ENCODE data around the gene RNF26. TPM values are rescaled to one million over a fixed set of nuclear protein-coding genes. Genes with fewer than 3 reads are reported as not detected.

Gene RNF26
- total and polyA plus RNA-seq, 9 donors, result 7.0 to 25.8 (median 19.7) TPM

- intact Hi-C loops (cut with DNase I), result no loop called here
- Histone ChIP-seq H3K4me3 (no peak overlapping the region), H3K27ac (no peak overlapping the region), H3K36me3 (no peaks in the 10 kb centered on the region), H3K9me3 (no peaks in the 10 kb centered on the region), H3K4me1 (ENCODE audit: insufficient read depth) (peaks cover 7% of the 10 kb centered on the region), H3K27me3 (no peaks in the 10 kb centered on the region)
- DNase-seq, result no peak
- TF ChIP-seq EP300 (IDR thresholded peaks at IDR 0.05) (no peak), POLR2A (IDR thresholded peaks at IDR 0.05) (no peak), CTCF (IDR thresholded peaks at IDR 0.05) (no peak)
- 48 to 61% (median 52%) methylated on average over 4 of the region's 4 CpGs for WGBS, 3 donors
Observed at GRCh38 chr11:119324189-119324588, 10.1 kb upstream of the RNF26 start.

GRCh38 chr11:119329320-119329719 lies 5.0 kb upstream of the RNF26 start:
- intact Hi-C loops (cut with DNase I), result no loop called here
- TF ChIP-seq POLR2A (IDR thresholded peaks at IDR 0.05) (no peak), CTCF (IDR thresholded peaks at IDR 0.05) (no peak), EP300 (IDR thresholded peaks at IDR 0.05) (no peak)

GRCh38 chr11:119330237-119330636 lies 4.1 kb upstream of the RNF26 start:
- no peak overlapping the region for H3K27ac ChIP-seq
- no peak overlapping the region for H3K4me3 ChIP-seq
- intact Hi-C loops (cut with DNase I), result loop anchor here in 1 of 4 donors (10.0 kb wide), 1 partner anchor 235 kb away; a partner anchor contains a TSS
- H3K4me1 ChIP-seq (ENCODE audit: insufficient read depth), result peaks cover 3% of the 10 kb centered on the region
- WGBS, 3 donors, result 56 to 71% (median 58%) methylated on average over 1 of the region's 1 CpG
- TF ChIP-seq EP300 (IDR thresholded peaks at IDR 0.05), result no peak
- no peak for DNase-seq
- H3K9me3 ChIP-seq, result no peaks in the 10 kb centered on the region
- no peaks in the 10 kb centered on the region for H3K27me3 ChIP-seq
- no peaks in the 10 kb centered on the region for H3K36me3 ChIP-seq

More at GRCh38 chr11:119329320-119329719, 5.0 kb upstream of the RNF26 start:
- Histone ChIP-seq H3K36me3 (no peaks in the 10 kb centered on the region), H3K27me3 (no peaks in the 10 kb centered on the region), H3K27ac (no peak overlapping the region), H3K9me3 (no peaks in the 10 kb centered on the region), H3K4me3 (no peak overlapping the region), H3K4me1 (ENCODE audit: insufficient read depth) (no peaks in the 10 kb centered on the region)
- 43 to 52% (median 51%) methylated on average over 2 of the region's 2 CpGs for WGBS, 3 donors
- no peak for DNase-seq

GRCh38 chr11:119332111-119332765 lies 2.1 kb upstream of the RNF26 start:
- TF ChIP-seq POLR2A (IDR thresholded peaks at IDR 0.05) (no peak), CTCF (IDR thresholded peaks at IDR 0.05) (no peak), EP300 (IDR thresholded peaks at IDR 0.05) (no peak)
- Histone ChIP-seq H3K27me3 (no peaks in the 10 kb centered on the region), H3K4me1 (ENCODE audit: insufficient read depth) (peaks cover 8% of the 10 kb centered on the region), H3K9me3 (no peaks in the 10 kb centered on the region), H3K27ac (no peak overlapping the region), H3K4me3 (no peak overlapping the region), H3K36me3 (no peaks in the 10 kb centered on the region)
- intact Hi-C loops (cut with DNase I), result loop anchor here in 1 of 4 donors (10.0 kb wide), 1 partner anchor 237 kb away; a partner anchor contains a TSS
- WGBS, 3 donors, result 73 to 79% (median 77%) methylated on average over 4 of the region's 4 CpGs
- no peak for DNase-seq

GRCh38 chr11:119335091-119335654 lies 846 bp downstream of the RNF26 start:
- Histone ChIP-seq H3K4me3 (peak overlapping the region; percentile 80), H3K27ac (peak overlapping the region in 1 of 2 donors; percentile 80), H3K4me1 (ENCODE audit: insufficient read depth) (peaks cover 10% of the 10 kb centered on the region), H3K9me3 (no peaks in the 10 kb centered on the region), H3K36me3 (no peaks in the 10 kb centered on the region), H3K27me3 (no peaks in the 10 kb centered on the region)
- 51 to 61% (median 61%) methylated on average over 15 of the region's 15 CpGs for WGBS, 3 donors
- intact Hi-C loops (cut with DNase I), result loop anchor here in 1 of 4 donors (5.0 to 10.0 kb wide), 2 partner anchors 128 to 240 kb away; partner anchors contain the start of gene CBL
- TF ChIP-seq POLR2A (IDR thresholded peaks at IDR 0.05) (no peak), EP300 (IDR thresholded peaks at IDR 0.05) (no peak), CTCF (IDR thresholded peaks at IDR 0.05) (no peak)
- DNase-seq, result peak in 1 of 5 donors; percentile 36
